ENCODE measurements around the gene SH3GLB2.
"Not testable (repeated sequence)": the region's sequence is repeated elsewhere in the genome, so short reads cannot be mapped to it uniquely, and the experiment has no call there.

SH3GLB2 gene

GRCh38 chr9:128987805-128988204, 40.3 kb downstream of the SH3GLB2 start:
- DNase-seq = no peak

- DNase-seq = no peak
Observed at GRCh38 chr9:128986671-128987070, 41.5 kb downstream of the SH3GLB2 start.

GRCh38 chr9:128983536-128983935, 44.6 kb downstream of the SH3GLB2 start:
- DNase-seq = no peak

GRCh38 chr9:128979111-128979510, 49.0 kb downstream of the SH3GLB2 start:
- DNase-seq = no peak

GRCh38 chr9:128972956-128973355, 55.2 kb downstream of the SH3GLB2 start:
- no peak for DNase-seq

- no peak for DNase-seq
Observed at GRCh38 chr9:128969491-128969890, 58.6 kb downstream of the SH3GLB2 start.

- DNase-seq = not testable (repeated sequence)
Observed at GRCh38 chr9:128961403-128961802, 66.7 kb downstream of the SH3GLB2 start.

Measured in NCI-H526 (cell line).